Natural killer cell treated with Interleukin-12 subunit alpha and Interleukin-12 subunit beta and Interleukin-15 and Interleukin-18, amount 100 ng/mL, for 72 hours (primary cell): ENCODE results near the gene SCRN1. TPM values are rescaled to one million over a fixed set of nuclear protein-coding genes. Genes with fewer than 3 reads are reported as not detected.

Source experiments
- ATAC-seq, 2 donors: fragments of 150-1000 bp; cut with Tn5 transposase in 1 of 2; sonication (Bioruptor Pico), chemical (Tn5 transposase) in 1 of 2; 2 replicates each; pipeline ENCODE4 v1.10.0; 2021
- DNase-seq: peaks from one replicate; pipeline ENCODE4 v3.0.0; 2022; ENCODE audit warnings: low spot score
- H3K27ac Mint-ChIP-seq, 2 donors: 1 replicate in 1 of 2; 2 replicates in 1 of 2; pipeline ENCODE4 v1.8.0; 2022; ENCODE audit warnings: mixed read lengths in 2 of 2, mild to moderate bottlenecking in 1 of 2, moderate library complexity in 1 of 2
- H3K27me3 Mint-ChIP-seq, 2 donors: 1 replicate in 1 of 2; 2 replicates in 1 of 2; pipeline ENCODE4 v1.8.0; 2022; ENCODE audit warnings: mixed read lengths in 2 of 2
- H3K36me3 Mint-ChIP-seq: one replicate; pipeline ENCODE4 v1.8.0; 2022; ENCODE audit warnings: mixed read lengths
- H3K4me1 Mint-ChIP-seq, 2 donors: 1 replicate in 1 of 2; 2 replicates in 1 of 2; pipeline ENCODE4 v1.8.0; 2022; ENCODE audit warnings: low read depth in 2 of 2, mixed read lengths in 2 of 2, mild to moderate bottlenecking in 1 of 2
- H3K4me3 Mint-ChIP-seq: one replicate; pipeline ENCODE4 v1.8.0; 2022; ENCODE audit warnings: mixed read lengths
- H3K9me3 Mint-ChIP-seq: 2 replicates; pipeline ENCODE4 v1.8.0; 2022; ENCODE audit warnings: mixed read lengths
- total RNA-seq, 2 donors: library from RNA; stranded (reverse); gene quantifications; one replicate each; pipeline ENCODE4 v1.2.3, GENCODE V29; 2022

Gene SCRN1
- total RNA-seq, 2 donors from 2014 or later = 9.0 to 19.5 TPM

DNA sequence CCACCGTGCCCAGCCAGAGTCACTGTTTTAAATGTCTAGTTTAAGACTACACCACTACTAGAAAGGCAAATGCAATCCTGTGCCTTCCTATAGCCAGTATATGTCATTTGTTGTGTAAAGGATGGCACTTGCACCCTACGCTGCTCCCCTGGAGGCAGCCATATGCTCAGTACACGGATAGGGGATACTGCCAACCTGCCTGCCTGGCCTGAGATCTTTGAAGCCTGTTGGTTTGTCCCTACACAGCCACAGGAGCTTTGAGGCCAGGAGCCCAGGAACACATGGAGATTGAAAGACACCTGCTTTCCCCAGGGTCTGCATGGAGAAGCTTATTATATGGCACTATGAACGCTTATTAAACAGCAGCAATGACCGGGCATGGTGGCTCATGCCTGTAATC, 2.3 kb upstream of the SCRN1 start:
- DNase-seq (no peak), ATAC-seq (no peak)
- no peak overlapping the region for H3K4me3 Mint-ChIP-seq
- no peak overlapping the region for H3K27ac Mint-ChIP-seq
- peaks cover 4% of the 10 kb centered on the region for H3K9me3 Mint-ChIP-seq
- H3K27me3 Mint-ChIP-seq = peaks cover 3 to 34% of the 10 kb centered on the region in 2 donors
- peaks cover 18 to 19% of the 10 kb centered on the region in 2 donors for H3K4me1 Mint-ChIP-seq
- H3K36me3 Mint-ChIP-seq = peaks cover 7% of the 10 kb centered on the region

DNA sequence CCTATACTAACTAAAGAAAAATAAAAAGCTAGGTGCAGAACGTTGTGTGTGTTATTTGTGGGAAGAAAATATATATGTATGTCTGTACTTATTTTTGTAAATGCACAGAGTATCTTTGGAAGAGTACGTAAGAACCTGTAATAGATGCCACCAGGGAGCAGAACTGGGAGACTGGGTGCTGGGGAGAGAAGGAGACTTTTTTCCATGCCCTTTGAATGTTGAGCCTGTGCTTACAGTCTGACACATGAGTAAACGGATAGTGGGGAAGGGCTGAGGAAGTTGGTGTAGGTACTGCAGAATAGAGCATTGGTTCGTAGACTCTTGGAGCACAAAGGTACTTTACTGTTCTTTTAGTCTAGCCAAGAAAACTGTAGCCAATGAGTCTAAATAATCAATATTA, 1.3 kb upstream of the SCRN1 start:
- Mint-ChIP-seq H3K27ac (peak overlapping the region in 1 of 2 donors; percentile 82), H3K4me1 (peaks cover 18 to 21% of the 10 kb centered on the region in 2 donors), H3K36me3 (no peaks in the 10 kb centered on the region), H3K9me3 (no peaks in the 10 kb centered on the region), H3K27me3 (peaks cover 0 to 28% of the 10 kb centered on the region in 2 donors), H3K4me3 (no peak overlapping the region)
- DNase-seq = no peak
- no peak for ATAC-seq

DNA sequence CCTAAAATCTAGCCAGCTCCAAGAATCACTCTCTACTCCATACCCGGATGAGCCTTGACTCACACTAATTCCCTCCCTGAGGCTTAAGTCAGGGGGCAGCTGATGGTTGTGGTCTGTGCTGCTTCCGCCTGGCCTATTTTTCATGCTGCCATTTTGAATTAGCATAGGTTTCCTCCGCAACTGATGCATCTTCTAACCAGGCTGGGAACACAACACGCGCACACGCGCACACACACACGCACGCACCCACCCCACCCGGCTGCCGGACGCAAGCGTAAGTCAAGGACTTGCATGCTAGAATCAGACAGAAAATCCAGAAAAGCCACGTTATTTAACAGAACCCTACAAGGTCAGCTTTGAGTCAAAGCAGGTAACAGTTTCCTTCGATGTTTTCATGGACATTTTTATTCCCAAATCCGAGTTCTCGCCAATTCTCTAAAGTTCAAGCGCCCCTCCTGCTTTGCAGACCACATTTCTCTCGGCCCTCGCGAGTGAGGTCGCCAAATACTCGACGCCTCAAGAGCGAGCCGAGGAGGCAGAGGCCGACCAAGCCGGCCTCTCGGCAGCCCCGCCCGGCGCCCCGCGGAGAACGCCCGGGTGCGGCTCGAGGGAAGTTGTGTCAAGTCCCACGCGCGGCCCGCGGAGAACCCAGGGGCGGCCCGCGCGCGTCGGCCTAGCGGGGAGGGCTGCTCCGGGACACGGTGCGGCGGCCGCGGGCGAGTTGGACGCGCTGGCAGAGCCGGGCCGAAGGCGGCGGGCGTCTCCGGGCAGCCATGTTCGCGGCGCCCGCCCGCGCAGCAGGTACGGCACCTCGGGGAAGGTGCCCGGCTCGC, 961 bp downstream of the SCRN1 start:
- Mint-ChIP-seq H3K36me3 (no peaks in the 10 kb centered on the region), H3K27me3 (peaks cover 0 to 28% of the 10 kb centered on the region in 2 donors), H3K27ac (peak overlapping the region; percentile 81 to 89), H3K9me3 (no peaks in the 10 kb centered on the region), H3K4me1 (peaks cover 26 to 27% of the 10 kb centered on the region in 2 donors), H3K4me3 (peak overlapping the region; percentile 87)
- peak; percentile 69 for DNase-seq
- peak; percentile 73 to 77 for ATAC-seq

DNA sequence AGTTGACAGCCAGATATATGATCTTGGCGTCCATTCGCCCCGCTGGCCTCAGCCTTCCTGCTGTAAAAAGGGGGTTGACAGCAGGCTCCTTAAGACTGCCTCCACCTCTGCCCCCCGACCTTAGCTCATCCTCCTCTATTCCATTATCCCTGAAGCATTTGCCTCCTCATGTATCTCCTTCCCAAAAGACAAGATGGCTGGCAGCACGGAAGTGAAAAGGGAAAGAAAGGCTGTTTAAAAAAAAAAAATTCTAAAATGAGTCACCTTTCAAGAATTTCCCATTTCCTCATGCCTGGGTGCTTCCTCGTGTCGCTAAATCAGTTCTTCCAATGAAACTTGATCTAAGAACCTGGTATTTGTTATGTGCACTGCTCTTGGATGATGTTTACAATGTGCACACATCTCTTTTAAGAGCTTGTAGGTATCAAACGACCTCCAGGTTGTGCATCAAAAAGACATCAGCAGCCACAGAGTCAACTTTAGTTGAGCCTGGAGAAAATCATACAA, 1.7 kb downstream of the SCRN1 start:
- ATAC-seq (no peak), DNase-seq (no peak)
- Mint-ChIP-seq H3K4me1 (peaks cover 27% of the 10 kb centered on the region in 2 donors), H3K27ac (peak overlapping the region; percentile 81 to 89), H3K9me3 (no peaks in the 10 kb centered on the region), H3K27me3 (peaks cover 0 to 28% of the 10 kb centered on the region in 2 donors), H3K4me3 (peak overlapping the region; percentile 87), H3K36me3 (no peaks in the 10 kb centered on the region)

DNA sequence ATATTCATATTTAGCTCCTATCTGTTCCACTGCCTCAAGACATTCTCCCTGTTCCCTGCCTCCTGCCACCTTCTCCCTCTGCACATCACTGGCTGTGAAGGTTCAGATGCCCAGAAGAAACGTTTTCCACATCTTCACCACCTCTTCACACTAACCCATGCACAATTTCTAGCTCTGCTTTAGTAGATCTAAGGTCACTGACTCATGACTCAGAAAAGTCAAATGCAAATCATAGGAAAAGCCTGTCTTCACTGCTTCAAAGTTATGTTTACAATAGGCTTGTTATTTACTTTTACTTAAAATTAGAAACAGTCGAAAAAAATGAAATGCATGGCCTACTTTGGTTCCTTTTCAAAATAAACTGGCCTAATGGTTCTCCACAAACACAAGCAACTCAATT, 2.5 kb downstream of the SCRN1 start:
- H3K9me3 Mint-ChIP-seq = no peaks in the 10 kb centered on the region
- H3K4me1 Mint-ChIP-seq = peaks cover 27% of the 10 kb centered on the region in 2 donors
- no peak for ATAC-seq
- peak overlapping the region; percentile 3 to 81 for H3K27ac Mint-ChIP-seq
- peaks cover 0 to 28% of the 10 kb centered on the region in 2 donors for H3K27me3 Mint-ChIP-seq
- H3K36me3 Mint-ChIP-seq = no peaks in the 10 kb centered on the region
- no peak for DNase-seq
- no peak overlapping the region for H3K4me3 Mint-ChIP-seq

DNA sequence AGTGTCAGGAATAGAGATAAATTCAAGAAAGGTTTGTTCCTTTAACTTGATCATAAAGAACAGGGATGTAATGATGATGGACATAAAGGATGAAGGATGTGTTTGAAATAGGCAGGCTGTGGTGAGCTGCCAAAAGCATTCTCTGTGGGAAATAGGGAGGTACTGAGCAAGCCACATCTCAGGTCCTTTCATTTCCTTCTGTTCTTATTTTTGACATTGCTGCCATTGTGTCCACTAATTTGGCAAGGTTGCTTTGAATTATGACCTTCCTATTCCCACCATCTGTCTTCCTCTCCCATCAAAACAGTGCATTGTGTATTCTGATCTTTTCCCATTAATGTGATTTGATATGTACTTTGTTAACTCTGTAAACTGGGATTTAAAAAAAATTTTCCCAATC, 9.4 kb downstream of the SCRN1 start:
- Mint-ChIP-seq H3K27me3 (no peaks in the 10 kb centered on the region), H3K9me3 (no peaks in the 10 kb centered on the region), H3K27ac (no peak overlapping the region), H3K4me3 (no peak overlapping the region), H3K36me3 (no peaks in the 10 kb centered on the region), H3K4me1 (peaks cover 0 to 6% of the 10 kb centered on the region in 2 donors)
- ATAC-seq (no peak), DNase-seq (no peak)

DNA sequence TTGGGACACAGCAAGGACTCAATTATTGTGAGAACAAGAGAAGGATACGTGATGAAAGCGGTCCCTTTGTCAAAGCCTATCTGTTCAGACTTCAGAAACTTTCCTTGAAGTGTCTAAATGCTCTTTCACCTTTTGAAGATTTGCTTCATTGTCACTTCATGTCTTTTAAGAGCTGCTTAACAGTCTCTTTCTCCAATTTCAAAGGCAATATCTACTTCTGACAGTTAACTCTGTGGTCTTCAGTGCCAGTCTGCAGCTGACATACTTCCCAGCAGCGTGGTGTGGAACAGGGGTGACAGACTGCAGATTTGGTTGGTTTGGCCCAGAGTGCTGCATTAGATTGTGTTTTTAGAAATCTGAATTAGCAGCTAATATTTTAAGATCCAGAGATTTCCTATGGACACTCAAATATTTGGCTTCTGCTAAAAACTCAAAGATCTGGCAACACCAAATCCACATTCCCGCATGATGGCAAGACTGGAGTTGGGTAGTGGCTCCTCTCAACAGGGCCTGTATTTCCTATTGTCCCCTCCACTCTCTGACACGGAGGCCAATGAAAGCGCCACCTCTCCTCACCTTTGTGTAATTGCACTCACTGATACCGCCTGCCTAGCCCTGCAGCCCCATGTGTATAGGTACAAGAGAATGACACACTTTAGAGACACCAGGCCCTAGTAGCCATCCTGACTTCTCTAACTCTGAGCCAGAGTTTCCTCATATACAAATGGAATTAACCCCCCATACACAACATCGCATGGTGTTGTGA, 11.5 kb downstream of the SCRN1 start:
- H3K27me3 Mint-ChIP-seq = no peaks in the 10 kb centered on the region
- H3K36me3 Mint-ChIP-seq = no peaks in the 10 kb centered on the region
- ATAC-seq (no peak), DNase-seq (no peak)
- no peak overlapping the region for H3K27ac Mint-ChIP-seq
- peaks cover 0 to 3% of the 10 kb centered on the region in 2 donors for H3K4me1 Mint-ChIP-seq
- H3K9me3 Mint-ChIP-seq = no peaks in the 10 kb centered on the region
- no peak overlapping the region for H3K4me3 Mint-ChIP-seq

DNA sequence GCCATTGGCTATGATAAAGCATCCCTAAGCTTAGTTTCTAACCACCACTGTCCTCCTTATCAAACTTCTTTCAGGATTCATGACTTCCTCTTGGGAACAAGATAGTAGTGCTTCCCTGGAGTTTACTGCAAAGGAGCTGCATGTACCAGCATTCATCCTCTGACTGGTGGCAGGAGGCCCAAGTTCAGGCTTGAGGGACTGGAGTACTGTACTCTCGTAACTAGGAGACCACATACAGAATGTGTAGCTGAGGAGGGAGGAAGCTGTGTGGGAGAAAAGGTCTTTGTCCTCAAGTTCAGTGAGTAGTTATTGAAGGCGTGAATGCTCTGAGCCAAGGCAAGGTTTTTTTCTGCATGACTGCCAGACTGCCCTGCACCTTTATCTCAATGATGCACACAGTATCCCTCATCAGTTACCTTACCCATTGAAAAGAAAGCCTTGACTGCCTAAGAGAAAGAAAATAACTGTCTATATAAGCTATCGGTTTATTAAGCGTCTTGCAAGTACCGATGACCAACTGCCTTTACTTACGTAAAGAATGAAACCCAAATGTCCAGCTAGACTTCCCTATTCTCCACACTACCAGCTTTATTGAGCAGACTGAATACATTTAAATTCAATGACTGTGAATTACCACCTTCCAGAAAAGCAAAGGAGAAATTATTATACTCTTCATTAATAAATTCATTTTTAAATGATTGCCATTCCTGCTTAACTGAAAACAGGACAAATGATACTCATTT, 12.8 kb downstream of the SCRN1 start:
- no peak for DNase-seq
- ATAC-seq = no peak
- H3K9me3 Mint-ChIP-seq = no peaks in the 10 kb centered on the region
- no peaks in the 10 kb centered on the region for H3K36me3 Mint-ChIP-seq
- H3K27me3 Mint-ChIP-seq = no peaks in the 10 kb centered on the region
- no peak overlapping the region for H3K27ac Mint-ChIP-seq
- no peak overlapping the region for H3K4me3 Mint-ChIP-seq
- H3K4me1 Mint-ChIP-seq = peaks cover 0 to 3% of the 10 kb centered on the region in 2 donors

DNA sequence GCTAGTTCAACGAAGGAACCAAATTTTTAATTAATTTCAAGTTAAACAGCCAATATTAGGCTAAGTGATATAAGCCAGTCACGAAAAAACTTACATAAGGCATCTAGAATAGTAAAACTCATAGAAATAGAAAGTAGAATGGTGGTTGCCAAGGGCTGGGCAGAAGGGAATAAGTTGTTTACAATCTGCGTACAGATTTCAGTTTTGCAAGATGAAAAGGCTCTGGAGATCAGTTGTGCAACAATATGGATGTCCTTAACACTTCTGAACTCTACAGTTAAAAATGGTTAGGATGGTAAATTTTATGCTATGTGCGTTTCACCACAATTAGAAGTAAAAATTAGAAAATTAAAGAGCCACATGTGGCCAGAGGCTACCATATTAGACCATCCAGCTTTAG, 13.3 kb downstream of the SCRN1 start:
- Mint-ChIP-seq H3K4me3 (no peak overlapping the region), H3K27ac (no peak overlapping the region), H3K36me3 (no peaks in the 10 kb centered on the region), H3K9me3 (no peaks in the 10 kb centered on the region), H3K27me3 (no peaks in the 10 kb centered on the region), H3K4me1 (peaks cover 0 to 3% of the 10 kb centered on the region in 2 donors)
- no peak for DNase-seq
- no peak for ATAC-seq

DNA sequence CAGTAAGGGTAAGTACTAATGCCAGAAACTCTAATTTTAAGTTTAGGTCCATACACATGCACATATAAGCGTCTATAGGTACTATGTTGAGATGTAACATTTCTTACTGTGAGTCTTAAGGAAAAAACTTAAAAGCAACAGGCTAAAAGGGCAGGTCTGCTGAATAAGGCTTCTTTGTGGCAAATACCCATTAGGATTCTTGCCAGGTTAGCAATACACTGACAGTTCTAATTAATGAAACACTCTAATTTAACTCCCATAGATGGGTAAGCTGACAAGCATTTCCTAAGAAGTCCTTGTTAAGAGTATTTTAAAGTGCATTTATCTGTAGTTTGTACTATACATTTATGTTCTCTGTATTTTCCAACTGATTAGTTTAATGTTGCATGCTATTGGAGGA, 14.0 kb downstream of the SCRN1 start:
- Mint-ChIP-seq H3K9me3 (no peaks in the 10 kb centered on the region), H3K36me3 (no peaks in the 10 kb centered on the region), H3K4me3 (no peak overlapping the region), H3K27me3 (peaks cover 0 to under 1% of the 10 kb centered on the region in 2 donors), H3K27ac (no peak overlapping the region), H3K4me1 (peaks cover 6 to 9% of the 10 kb centered on the region in 2 donors)
- DNase-seq (no peak), ATAC-seq (no peak)

DNA sequence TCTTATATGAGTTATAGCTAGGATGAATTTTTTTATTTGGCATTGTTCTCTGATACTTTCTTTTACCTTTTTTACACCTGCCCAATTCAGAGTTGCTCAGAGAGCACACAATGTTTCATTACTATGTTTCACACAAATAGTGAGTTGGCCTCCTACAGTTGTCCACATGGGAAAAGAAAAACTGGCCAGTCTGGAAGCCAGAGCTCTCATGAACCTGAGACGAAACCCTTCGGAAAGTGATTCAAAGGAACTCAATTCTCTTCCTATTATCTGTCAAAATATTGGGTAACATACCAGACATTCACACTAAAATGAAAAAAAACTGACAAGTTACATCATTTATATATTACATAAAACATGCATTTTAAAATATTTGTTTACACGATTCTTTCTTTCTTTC, 15.3 kb downstream of the SCRN1 start:
- peaks cover 18 to 21% of the 10 kb centered on the region in 2 donors for H3K4me1 Mint-ChIP-seq
- ATAC-seq (no peak), DNase-seq (no peak)
- H3K27me3 Mint-ChIP-seq = peaks cover 0 to 13% of the 10 kb centered on the region in 2 donors
- H3K27ac Mint-ChIP-seq = no peak overlapping the region
- H3K4me3 Mint-ChIP-seq = no peak overlapping the region
- no peaks in the 10 kb centered on the region for H3K36me3 Mint-ChIP-seq
- H3K9me3 Mint-ChIP-seq = no peaks in the 10 kb centered on the region

DNA sequence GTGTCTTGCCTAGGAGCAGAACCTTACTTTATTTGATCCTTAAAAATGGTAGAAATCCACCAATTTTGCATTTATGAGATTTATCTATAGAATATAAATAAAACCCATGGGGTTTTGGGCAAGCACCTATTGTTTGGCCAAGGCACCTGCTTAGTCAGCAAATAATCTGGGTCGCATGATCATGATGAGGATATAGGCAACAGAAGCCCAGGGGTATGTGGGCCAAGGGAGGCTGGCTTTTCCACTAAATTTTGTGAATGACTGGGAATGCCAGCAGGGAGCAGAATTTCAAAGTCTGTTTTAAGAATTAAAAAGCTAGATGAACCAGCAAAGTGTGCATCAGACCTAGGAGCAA, 17.3 kb downstream of the SCRN1 start:
- Mint-ChIP-seq H3K36me3 (no peaks in the 10 kb centered on the region), H3K27me3 (peaks cover 0 to 13% of the 10 kb centered on the region in 2 donors), H3K4me3 (no peak overlapping the region), H3K9me3 (no peaks in the 10 kb centered on the region), H3K4me1 (peaks cover 18% of the 10 kb centered on the region in 2 donors), H3K27ac (no peak overlapping the region)
- ATAC-seq (no peak), DNase-seq (no peak)

DNA sequence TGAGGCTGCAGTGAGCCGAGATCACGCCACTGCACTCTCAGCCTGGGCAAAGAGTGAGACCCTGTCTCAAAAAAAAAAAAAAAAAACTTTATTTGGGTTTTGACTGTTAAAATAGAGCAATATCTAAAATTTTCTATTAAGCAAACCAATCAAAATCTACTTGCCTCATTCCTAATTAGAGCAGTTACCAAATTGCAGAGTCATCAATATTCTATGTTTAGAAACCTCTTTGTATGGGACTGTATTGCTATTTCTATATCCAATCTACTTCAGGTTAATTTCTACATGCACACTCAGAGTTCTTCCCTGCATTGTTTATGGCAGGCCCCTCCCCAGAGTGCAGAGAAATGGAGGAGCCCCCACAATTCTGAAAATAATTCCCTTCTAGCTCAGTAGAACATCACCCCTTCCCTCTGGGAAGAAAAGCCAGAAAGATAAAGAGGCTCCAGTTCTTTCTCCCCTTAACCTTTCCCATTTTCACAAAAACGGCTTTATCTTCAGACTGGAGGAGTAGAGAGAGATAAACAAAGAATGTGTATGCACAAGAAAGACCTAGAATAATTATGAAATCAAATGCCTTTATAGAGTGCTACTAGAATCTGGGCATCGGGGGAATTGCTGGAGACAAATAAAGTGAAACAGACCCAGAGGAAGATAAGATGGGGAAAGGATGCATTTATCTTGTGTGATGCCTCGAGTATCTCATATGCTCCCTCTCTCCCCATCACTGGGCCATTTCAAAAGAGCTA, 17.9 kb downstream of the SCRN1 start:
- ATAC-seq (no peak), DNase-seq (no peak)
- no peak overlapping the region for H3K27ac Mint-ChIP-seq
- H3K27me3 Mint-ChIP-seq = peaks cover 0 to 13% of the 10 kb centered on the region in 2 donors
- H3K4me3 Mint-ChIP-seq = no peak overlapping the region
- H3K36me3 Mint-ChIP-seq = no peaks in the 10 kb centered on the region
- peaks cover 18% of the 10 kb centered on the region in 2 donors for H3K4me1 Mint-ChIP-seq
- H3K9me3 Mint-ChIP-seq = no peaks in the 10 kb centered on the region
